GM18519 (cell line): ENCODE measurements around the gene SFT2D3.

Experiments used
- ATAC-seq: cut with Tn5 transposase; IDR thresholded peaks from one replicate; pipeline ENCODE4 v1.9.1; 2021; ENCODE audit warnings: mild to moderate bottlenecking, moderate library complexity; ENCODE audit not compliant: unreplicated experiment, low FRiP score

SFT2D3 gene

GRCh38 chr2:127664065-127664894, 37.0 kb upstream of the SFT2D3 start:
- no peak for ATAC-seq

- no peak for ATAC-seq
Observed at GRCh38 chr2:127664895-127665225, 36.4 kb upstream of the SFT2D3 start.

- no peak for ATAC-seq
Observed at GRCh38 chr2:127665267-127665893, 35.9 kb upstream of the SFT2D3 start.

GRCh38 chr2:127669056-127669455, 32.2 kb upstream of the SFT2D3 start:
- ATAC-seq: no peak

GRCh38 chr2:127670055-127670956, 31.0 kb upstream of the SFT2D3 start:
- no peak for ATAC-seq

- ATAC-seq: no peak
Observed at GRCh38 chr2:127670957-127671290, 30.4 kb upstream of the SFT2D3 start.

- ATAC-seq: no peak
Observed at GRCh38 chr2:127671557-127672302, 29.6 kb upstream of the SFT2D3 start.

GRCh38 chr2:127672341-127673224, 28.7 kb upstream of the SFT2D3 start:
- no peak for ATAC-seq

- ATAC-seq: no peak
Observed at GRCh38 chr2:127673291-127674069, 27.8 kb upstream of the SFT2D3 start.

GRCh38 chr2:127674241-127675209, 26.8 kb upstream of the SFT2D3 start:
- no peak for ATAC-seq

- no peak for ATAC-seq
Observed at GRCh38 chr2:127675331-127676261, 25.7 kb upstream of the SFT2D3 start, which contains the start of gene LIMS2. Gene LIMS2, minus strand, starts transcription at chr2:127675530. Its CDS starts 506 bp downstream, at chr2:127675024.

- ATAC-seq: no peak
Observed at GRCh38 chr2:127676906-127677305, 24.4 kb upstream of the SFT2D3 start.

GRCh38 chr2:127678531-127678930, 22.8 kb upstream of the SFT2D3 start:
- no peak for ATAC-seq

- no peak for ATAC-seq
Observed at GRCh38 chr2:127678991-127679390, 22.3 kb upstream of the SFT2D3 start.

GRCh38 chr2:127679680-127680361, 21.5 kb upstream of the SFT2D3 start:
- ATAC-seq: no peak

- ATAC-seq: no peak
Observed at GRCh38 chr2:127680706-127681287, 20.5 kb upstream of the SFT2D3 start.
